ENCODE measurements around the gene CCDC6.

- TF ChIP-seq MYC (IDR thresholded peaks at IDR 0.05; ENCODE audit: low read depth, low read length) (no peak), POLR2A (IDR thresholded peaks at IDR 0.05; ENCODE audit: extremely low read depth, insufficient read length) (no peak)
These were observed 38.1 kb upstream of the CCDC6 start for GRCh38 chr10:59944339-59944935.
